ENCODE results near the gene NPLOC4. TPM values are rescaled to one million over a fixed set of nuclear protein-coding genes. Genes with fewer than 3 reads are reported as not detected.
A peak's percentile ranks its signal among the peaks of the same experiment; 100 is the strongest.

The NPLOC4 gene
- total and polyA plus RNA-seq, 9 of the 15 experiments (the other 6 are each of a cell fraction or from before 2014, with no cell fraction given) = 1.5 to 116 (median 64.5) TPM

DNA sequence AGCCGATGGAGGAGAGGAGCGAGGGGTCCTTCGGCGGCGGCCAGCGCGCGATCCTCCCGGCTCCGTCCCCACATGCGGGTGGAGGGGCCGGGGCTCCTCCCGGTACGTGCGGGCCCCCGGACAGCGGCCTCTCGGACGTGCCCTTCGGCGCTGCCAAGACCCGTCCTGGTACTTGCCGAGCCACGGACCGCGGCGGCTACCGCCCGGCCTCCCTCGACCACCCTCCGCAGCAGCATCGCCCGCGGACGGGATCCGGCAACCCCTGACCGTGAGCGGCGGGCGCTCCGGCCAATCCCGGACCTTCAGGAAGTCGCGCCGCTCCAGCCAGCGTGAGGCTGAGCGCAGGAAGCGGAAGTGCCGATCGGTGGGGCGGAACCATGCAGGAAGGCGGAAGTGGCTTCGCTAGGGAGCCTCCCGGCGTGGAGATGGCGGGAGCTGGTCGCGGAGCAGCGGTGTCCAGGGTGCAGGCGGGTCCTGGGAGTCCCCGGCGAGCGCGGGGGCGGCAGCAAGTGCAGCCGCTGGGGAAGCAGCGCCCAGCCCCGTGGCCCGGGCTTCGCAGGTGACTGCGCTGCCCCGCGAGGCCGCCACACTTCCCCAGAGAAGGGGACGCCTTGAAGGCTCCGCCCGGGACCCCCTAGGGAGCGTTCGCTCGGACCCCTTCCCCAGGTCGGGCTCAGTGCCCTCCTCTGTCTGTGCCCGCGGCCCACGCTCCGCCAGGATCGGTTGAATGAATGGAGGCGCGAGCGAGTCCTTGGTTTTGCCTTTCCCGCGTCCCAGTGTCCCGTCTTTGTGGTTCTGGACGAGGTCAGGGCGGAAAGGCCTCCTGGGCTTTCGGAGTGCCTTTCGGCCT, 29.7 kb upstream of the NPLOC4 start, which contains the start of the genes CCDC137 and OXLD1 (continued):
- TF ChIP-seq, protein P1, sequence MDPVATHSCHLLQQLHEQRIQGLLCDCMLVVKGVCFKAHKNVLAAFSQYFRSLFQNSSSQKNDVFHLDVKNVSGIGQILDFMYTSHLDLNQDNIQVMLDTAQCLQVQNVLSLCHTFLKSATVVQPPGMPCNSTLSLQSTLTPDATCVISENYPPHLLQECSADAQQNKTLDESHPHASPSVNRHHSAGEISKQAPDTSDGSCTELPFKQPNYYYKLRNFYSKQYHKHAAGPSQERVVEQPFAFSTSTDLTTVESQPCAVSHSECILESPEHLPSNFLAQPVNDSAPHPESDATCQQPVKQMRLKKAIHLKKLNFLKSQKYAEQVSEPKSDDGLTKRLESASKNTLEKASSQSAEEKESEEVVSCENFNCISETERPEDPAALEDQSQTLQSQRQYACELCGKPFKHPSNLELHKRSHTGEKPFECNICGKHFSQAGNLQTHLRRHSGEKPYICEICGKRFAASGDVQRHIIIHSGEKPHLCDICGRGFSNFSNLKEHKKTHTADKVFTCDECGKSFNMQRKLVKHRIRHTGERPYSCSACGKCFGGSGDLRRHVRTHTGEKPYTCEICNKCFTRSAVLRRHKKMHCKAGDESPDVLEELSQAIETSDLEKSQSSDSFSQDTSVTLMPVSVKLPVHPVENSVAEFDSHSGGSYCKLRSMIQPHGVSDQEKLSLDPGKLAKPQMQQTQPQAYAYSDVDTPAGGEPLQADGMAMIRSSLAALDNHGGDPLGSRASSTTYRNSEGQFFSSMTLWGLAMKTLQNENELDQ (CRISPR knock-in tag; IDR thresholded peaks at IDR 0.05; ENCODE audit: borderline replicate concordance) = no peak
- TF ChIP-seq, protein P2, sequence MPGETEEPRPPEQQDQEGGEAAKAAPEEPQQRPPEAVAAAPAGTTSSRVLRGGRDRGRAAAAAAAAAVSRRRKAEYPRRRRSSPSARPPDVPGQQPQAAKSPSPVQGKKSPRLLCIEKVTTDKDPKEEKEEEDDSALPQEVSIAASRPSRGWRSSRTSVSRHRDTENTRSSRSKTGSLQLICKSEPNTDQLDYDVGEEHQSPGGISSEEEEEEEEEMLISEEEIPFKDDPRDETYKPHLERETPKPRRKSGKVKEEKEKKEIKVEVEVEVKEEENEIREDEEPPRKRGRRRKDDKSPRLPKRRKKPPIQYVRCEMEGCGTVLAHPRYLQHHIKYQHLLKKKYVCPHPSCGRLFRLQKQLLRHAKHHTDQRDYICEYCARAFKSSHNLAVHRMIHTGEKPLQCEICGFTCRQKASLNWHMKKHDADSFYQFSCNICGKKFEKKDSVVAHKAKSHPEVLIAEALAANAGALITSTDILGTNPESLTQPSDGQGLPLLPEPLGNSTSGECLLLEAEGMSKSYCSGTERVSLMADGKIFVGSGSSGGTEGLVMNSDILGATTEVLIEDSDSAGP (CRISPR knock-in tag; IDR thresholded peaks at IDR 0.05) = no peak
- TF ChIP-seq SIN3B (IDR thresholded peaks at IDR 0.05; ENCODE audit: low read depth) = peak; percentile 89
- TF ChIP-seq CEBPG (CRISPR knock-in tag; IDR thresholded peaks at IDR 0.05) = no peak
- no peak for TF ChIP-seq CEBPG (tag; conservative IDR thresholded peaks at IDR 0.05 in 1 of 2, IDR thresholded peaks at IDR 0.05 in 1 of 2)
- no peak for TF ChIP-seq MAFG (tag; conservative IDR thresholded peaks at IDR 0.05)
- TF ChIP-seq ZNF212 (CRISPR knock-in tag; IDR thresholded peaks at IDR 0.05) = no peak
- TF ChIP-seq ZFP30 (CRISPR knock-in tag; IDR thresholded peaks at IDR 0.05; ENCODE audit: borderline replicate concordance) = no peak
- TF ChIP-seq ZFX (CRISPR knock-in tag; IDR thresholded peaks at IDR 0.05) = peak; percentile 11; the same call in 1 of the 2 replicates
- TF ChIP-seq L3MBTL2 (IDR thresholded peaks at IDR 0.05) = peak; percentile 62
- TF ChIP-seq TEAD2 (tag; IDR thresholded peaks at IDR 0.05) = no peak
- no peak for TF ChIP-seq RBM22 (IDR thresholded peaks at IDR 0.05; ENCODE audit: low read depth, low read length, poor library complexity, severe bottlenecking)
- no peak for TF ChIP-seq MEF2A (IDR thresholded peaks at IDR 0.05; ENCODE audit: control insufficient read depth, low read depth, low read length)
- TF ChIP-seq ZNF766 (CRISPR knock-in tag; conservative IDR thresholded peaks at IDR 0.05) = no peak
- no peak for TF ChIP-seq ZNF12 (CRISPR knock-in tag; IDR thresholded peaks at IDR 0.05)
- no peak for TF ChIP-seq NFIX (CRISPR knock-in tag; IDR thresholded peaks at IDR 0.05; ENCODE audit: low read depth)
- peak; percentile 87; the same call in 1 of the 2 replicates for TF ChIP-seq ZBTB7A (IDR thresholded peaks at IDR 0.05; ENCODE audit: borderline replicate concordance, control insufficient read depth, low read depth, low read length)
- TF ChIP-seq NEUROD1 (IDR thresholded peaks at IDR 0.05; ENCODE audit: borderline replicate concordance, low read depth, low read length, partially characterized antibody) = peak; percentile 51
- no peak for TF ChIP-seq RFX5 (IDR thresholded peaks at IDR 0.05; ENCODE audit: low read depth, low read length)
- TF ChIP-seq BRD4 (IDR thresholded peaks at IDR 0.05) = peak; percentile 69; the same call in 1 of the 2 replicates
- no peak for TF ChIP-seq ZNF445 (CRISPR knock-in tag; IDR thresholded peaks at IDR 0.05; ENCODE audit: low read depth)
- TF ChIP-seq RBBP5 (IDR thresholded peaks at IDR 0.05; ENCODE audit: borderline replicate concordance, insufficient read depth, low read length, poor library complexity, severe bottlenecking) = peak; percentile 92

Measured in K562 (cell line).